WTC11 (cell line): ENCODE data around the gene TAPBPL.

Experiments used
- CTCF ChIP-seq: fragments of 200-600 bp; IDR thresholded peaks from 2 replicates; pipeline ENCODE4 v1.8.0; 2022; ENCODE audit warnings: antibody characterized with exemption
- NFE2L1 ChIP-seq: sonication (generic); formaldehyde crosslinking; IDR thresholded peaks from 2 replicates; pipeline ENCODE4 v1.8.1; 2023; ENCODE audit warnings: missing genetic modification reagents
- TEAD1 ChIP-seq: sonication (generic); formaldehyde crosslinking; IDR thresholded peaks from 2 replicates; pipeline ENCODE4 v1.8.0; 2022; ENCODE audit warnings: mild to moderate bottlenecking, missing genetic modification reagents
- USF1 ChIP-seq: sonication (generic); formaldehyde crosslinking; IDR thresholded peaks from 2 replicates; pipeline ENCODE4 v1.8.0; 2022; ENCODE audit warnings: mild to moderate bottlenecking, missing genetic modification reagents

GRCh38 chr12:6466184-6466573, 14.3 kb downstream of the TAPBPL start:
- no peak for TF ChIP-seq CTCF
- no peak for TF ChIP-seq TEAD1 (CRISPR knock-in tag)
- no peak for TF ChIP-seq NFE2L1
- TF ChIP-seq USF1 (CRISPR knock-in tag), result no peak
